Measurements from ENCODE around the gene BCKDHA.

Gene BCKDHA

GRCh38 chr19:41416194-41416674 lies 18.6 kb downstream of the BCKDHA start:
- no peak overlapping the region for H3K27ac ChIP-seq (ENCODE audit: low read depth, low read length)

GRCh38 chr19:41420101-41420880 lies 22.7 kb downstream of the BCKDHA start:
- no peak overlapping the region for H3K27ac ChIP-seq (ENCODE audit: low read depth, low read length)
- no peaks in the 10 kb centered on the region for H3K27me3 ChIP-seq (ENCODE audit: low read length)
- H2AFZ ChIP-seq (ENCODE audit: low read depth, low read length, severe bottlenecking) = no peak overlapping the region
- H3K36me3 ChIP-seq (ENCODE audit: low read length) = no peaks in the 10 kb centered on the region
- H3F3A ChIP-seq (ENCODE audit: insufficient read depth) = no peaks in the 10 kb centered on the region
- H3K9ac ChIP-seq (ENCODE audit: low read length) = no peak overlapping the region
- no peaks in the 10 kb centered on the region for H4K20me1 ChIP-seq (ENCODE audit: low read depth, low read length)
- no peak overlapping the region for H3K4me3 ChIP-seq (ENCODE audit: insufficient read depth, low read length, poor library complexity, severe bottlenecking)
- TF ChIP-seq EZH2phosphoT487 (conservative IDR thresholded peaks at IDR 0.05; ENCODE audit: low read length) (no peak), CTCF (IDR thresholded peaks at IDR 0.05; ENCODE audit: insufficient read depth, low read length, poor library complexity, severe bottlenecking) (no peak)
- H3K9me3 ChIP-seq (ENCODE audit: insufficient read depth, low read length) = no peaks in the 10 kb centered on the region
- no peaks in the 10 kb centered on the region for H3K79me2 ChIP-seq (ENCODE audit: insufficient read depth, low read length)
- no peak overlapping the region for H3K4me2 ChIP-seq (ENCODE audit: low read depth, low read length, poor library complexity, severe bottlenecking)
- H3K9me2 ChIP-seq (replicated peaks; ENCODE audit: insufficient read depth, low read length) = no peaks in the 10 kb centered on the region

More at GRCh38 chr19:41416194-41416674, 18.6 kb downstream of the BCKDHA start:
- H3F3A ChIP-seq (ENCODE audit: insufficient read depth) = no peaks in the 10 kb centered on the region
- H3K9me3 ChIP-seq (ENCODE audit: insufficient read depth, low read length) = no peaks in the 10 kb centered on the region
- no peak for TF ChIP-seq CTCF (IDR thresholded peaks at IDR 0.05; ENCODE audit: insufficient read depth, low read length, poor library complexity, severe bottlenecking)
- no peak for TF ChIP-seq EZH2phosphoT487 (conservative IDR thresholded peaks at IDR 0.05; ENCODE audit: low read length)
- no peaks in the 10 kb centered on the region for H3K9me2 ChIP-seq (replicated peaks; ENCODE audit: insufficient read depth, low read length)
- H4K20me1 ChIP-seq (ENCODE audit: low read depth, low read length) = no peaks in the 10 kb centered on the region
- no peaks in the 10 kb centered on the region for H3K27me3 ChIP-seq (ENCODE audit: low read length)
- no peak overlapping the region for H3K9ac ChIP-seq (ENCODE audit: low read length)
- H2AFZ ChIP-seq (ENCODE audit: low read depth, low read length, severe bottlenecking) = no peak overlapping the region
- no peaks in the 10 kb centered on the region for H3K79me2 ChIP-seq (ENCODE audit: insufficient read depth, low read length)
- H3K36me3 ChIP-seq (ENCODE audit: low read length) = no peaks in the 10 kb centered on the region
- no peak overlapping the region for H3K4me3 ChIP-seq (ENCODE audit: insufficient read depth, low read length, poor library complexity, severe bottlenecking)
- H3K4me2 ChIP-seq (ENCODE audit: low read depth, low read length, poor library complexity, severe bottlenecking) = no peak overlapping the region

- Histone ChIP-seq H2AFZ (ENCODE audit: low read depth, low read length, severe bottlenecking) (no peak overlapping the region), H3K36me3 (ENCODE audit: low read length) (no peaks in the 10 kb centered on the region), H3K9me2 (replicated peaks; ENCODE audit: insufficient read depth, low read length) (no peaks in the 10 kb centered on the region), H3K27me3 (ENCODE audit: low read length) (no peaks in the 10 kb centered on the region), H3K9ac (ENCODE audit: low read length) (no peak overlapping the region), H3K4me3 (ENCODE audit: insufficient read depth, low read length, poor library complexity, severe bottlenecking) (no peak overlapping the region), H3K79me2 (ENCODE audit: insufficient read depth, low read length) (no peaks in the 10 kb centered on the region), H4K20me1 (ENCODE audit: low read depth, low read length) (no peaks in the 10 kb centered on the region), H3K4me2 (ENCODE audit: low read depth, low read length, poor library complexity, severe bottlenecking) (no peak overlapping the region), H3K9me3 (ENCODE audit: insufficient read depth, low read length) (no peaks in the 10 kb centered on the region), H3K27ac (ENCODE audit: low read depth, low read length) (no peak overlapping the region), H3F3A (ENCODE audit: insufficient read depth) (no peaks in the 10 kb centered on the region)
- no peak for TF ChIP-seq CTCF (IDR thresholded peaks at IDR 0.05; ENCODE audit: insufficient read depth, low read length, poor library complexity, severe bottlenecking)
- no peak for TF ChIP-seq EZH2phosphoT487 (conservative IDR thresholded peaks at IDR 0.05; ENCODE audit: low read length)
These were observed 23.7 kb downstream of the BCKDHA start for GRCh38 chr19:41421314-41421713.
